Measurements from ENCODE around the gene KCND2.

The KCND2 gene

DNA sequence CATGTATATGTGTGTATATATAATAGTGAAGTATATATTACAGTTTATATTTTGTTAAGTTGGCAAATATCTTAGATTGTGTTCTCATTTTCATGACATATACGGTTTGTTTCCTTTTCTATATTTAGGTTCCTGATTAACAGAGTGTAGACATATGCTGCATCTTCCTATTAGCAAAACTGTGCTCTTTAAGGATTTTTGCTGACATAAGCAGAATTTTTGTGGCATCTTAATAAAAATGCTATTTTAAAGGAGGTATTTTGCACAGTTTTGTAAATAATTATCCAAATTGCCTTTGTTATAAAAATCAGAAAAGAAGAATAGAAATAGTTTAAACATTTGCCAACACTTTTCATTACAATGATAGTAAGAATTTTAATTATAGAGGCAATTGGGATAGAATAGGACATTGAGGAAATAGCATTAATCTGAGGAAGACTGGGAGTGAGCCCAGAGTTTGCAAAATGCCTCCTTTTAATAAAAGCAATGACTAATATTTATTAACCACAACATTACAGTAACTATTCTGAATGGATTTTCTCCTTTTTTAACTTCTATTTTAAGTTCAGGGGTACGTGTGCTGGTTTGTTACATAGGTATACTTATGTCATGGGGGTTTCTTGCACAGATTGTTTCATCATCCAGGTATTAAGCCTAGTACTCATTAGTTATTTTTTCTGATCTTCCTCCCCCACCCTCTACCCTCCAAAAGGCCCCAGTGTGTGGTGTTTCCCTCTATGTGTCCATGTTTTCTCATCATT lies 38.2 kb downstream of the KCND2 start:
- no peak for DNase-seq

DNA sequence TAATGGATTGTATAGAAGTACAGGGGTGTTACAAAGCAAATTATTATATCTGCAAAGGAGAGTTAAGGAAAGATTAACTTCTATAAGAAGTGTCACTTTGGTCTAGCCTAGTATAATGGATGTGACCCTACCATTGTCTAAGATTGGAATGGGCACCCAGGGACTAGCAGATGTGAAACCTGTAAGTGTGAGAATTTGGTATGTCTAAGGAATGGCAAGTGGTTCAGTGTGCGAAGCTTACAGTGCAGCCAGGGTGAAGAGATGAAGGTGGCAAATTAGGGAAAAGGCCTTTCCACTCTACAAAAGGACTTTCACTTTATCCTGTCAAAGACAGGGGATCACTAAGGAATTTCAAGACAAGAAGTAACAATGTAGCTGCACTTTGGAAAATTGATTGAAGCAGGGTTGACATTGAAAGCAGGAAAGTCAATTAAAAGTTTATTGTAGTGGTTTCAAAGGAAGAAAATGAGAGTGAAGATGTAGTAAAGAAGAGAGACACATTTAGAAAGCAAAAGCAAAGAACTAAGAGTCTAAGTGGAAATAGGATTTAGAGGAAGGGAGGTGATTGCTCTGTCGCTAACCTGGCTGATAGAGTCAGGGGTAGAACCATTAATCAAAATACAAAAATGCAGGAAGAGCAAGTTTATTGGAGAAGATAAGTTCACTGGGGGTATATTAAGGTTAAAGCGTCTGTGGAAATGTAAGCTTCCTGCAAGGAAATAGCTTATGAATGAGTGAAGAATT lies 47.4 kb downstream of the KCND2 start:
- no peak for DNase-seq

DNA sequence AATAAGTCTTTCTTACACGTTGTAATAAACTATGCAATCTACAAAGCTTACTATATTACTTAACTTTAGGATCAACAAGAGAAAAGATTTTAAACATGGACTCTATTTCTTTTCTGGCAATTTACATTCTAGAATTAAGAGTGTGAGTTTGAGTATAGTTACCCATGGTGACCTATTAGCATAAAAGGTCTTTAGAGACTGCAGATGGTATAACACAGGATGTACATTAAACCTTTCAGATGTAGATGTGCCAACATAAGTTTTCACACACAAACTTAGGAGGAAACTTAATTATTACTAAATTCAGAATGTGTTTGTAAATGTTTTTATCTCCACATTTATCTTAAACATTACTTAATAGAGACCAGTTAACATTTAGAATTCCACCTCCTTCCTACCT lies 54.1 kb downstream of the KCND2 start:
- DNase-seq, result no peak

DNA sequence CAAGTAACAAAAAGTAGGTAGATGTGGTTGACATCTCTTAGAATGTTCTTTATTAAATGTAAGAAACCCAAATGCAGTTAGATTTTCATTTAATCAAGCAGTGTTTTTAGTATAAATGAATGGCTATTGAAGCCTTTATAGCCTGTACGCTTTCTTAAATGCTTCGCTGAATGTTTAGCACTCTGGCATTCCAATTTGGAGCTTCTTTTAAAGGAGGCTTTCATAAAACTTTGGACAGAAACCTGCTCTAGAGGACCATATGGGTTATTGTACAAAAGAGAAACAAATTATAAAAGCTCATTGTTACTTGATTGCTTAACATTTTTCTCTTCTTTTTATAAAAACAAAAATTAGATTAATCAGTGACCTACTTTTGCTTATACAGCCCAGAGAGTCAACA lies 59.5 kb downstream of the KCND2 start:
- DNase-seq, result no peak

DNA sequence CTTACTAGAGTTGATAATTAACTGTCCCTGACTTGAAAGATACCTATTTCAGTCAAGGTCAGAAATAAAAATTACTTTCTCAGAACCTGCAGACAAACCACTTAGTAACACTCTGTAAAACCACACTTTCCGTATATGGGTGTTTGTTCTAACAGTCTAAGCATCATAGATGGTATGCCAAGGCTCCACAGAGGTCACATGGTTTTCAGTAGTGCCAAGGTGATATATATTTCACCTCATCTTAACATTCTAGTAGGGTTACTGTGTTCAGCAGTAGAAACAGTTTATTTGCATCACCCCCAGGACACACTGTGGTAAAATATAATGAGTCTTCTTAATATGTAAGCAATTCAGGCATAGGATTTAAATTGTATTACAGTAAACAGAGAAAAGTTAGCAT lies 61.5 kb downstream of the KCND2 start:
- no peak for DNase-seq

DNA sequence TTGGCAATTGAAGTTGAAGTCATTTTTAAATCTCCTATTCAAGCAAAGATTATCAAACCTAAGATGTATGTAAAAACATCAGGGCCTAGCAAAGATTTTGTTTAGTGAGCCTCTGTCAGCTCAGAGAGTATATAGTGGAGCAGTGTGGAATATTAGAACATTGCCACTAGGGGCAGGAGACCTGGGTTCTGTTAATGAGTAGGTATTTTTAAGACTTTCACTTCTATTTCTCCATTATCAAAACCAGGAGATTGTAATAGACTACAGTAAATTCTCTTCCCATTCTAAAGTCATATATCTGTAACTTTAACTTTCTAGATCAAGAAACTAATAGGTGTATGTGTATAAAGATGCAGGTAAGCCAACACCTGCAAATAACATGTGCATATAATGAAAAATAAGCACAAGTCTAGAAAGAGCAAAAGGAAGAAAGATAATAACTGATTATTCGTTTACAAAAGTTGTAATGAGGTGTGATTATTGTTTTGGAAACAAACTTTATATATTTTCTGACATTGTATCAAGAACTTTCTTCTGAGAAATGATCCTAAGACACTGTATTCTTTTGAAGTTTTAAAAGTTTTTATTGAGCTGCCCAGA lies 64.4 kb downstream of the KCND2 start:
- DNase-seq, result no peak

DNA sequence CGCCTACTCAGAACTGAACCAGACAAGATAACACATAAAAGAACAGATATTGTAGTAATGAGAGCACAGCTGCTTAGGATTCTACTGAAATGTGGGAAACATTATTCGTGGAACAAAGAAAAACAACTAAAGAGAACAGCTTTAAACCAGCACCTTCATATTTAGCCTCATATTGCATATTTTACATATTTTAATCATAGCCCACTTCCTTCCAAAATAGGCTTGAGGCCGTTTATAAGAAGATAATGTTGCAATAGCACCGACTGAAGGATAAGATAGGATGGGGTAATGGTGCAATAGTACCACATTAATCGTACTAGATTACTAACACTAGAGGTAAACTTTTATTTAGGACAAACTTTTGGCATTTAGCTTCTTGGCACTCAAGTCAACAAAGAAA lies 71.3 kb downstream of the KCND2 start:
- no peak for DNase-seq

DNA sequence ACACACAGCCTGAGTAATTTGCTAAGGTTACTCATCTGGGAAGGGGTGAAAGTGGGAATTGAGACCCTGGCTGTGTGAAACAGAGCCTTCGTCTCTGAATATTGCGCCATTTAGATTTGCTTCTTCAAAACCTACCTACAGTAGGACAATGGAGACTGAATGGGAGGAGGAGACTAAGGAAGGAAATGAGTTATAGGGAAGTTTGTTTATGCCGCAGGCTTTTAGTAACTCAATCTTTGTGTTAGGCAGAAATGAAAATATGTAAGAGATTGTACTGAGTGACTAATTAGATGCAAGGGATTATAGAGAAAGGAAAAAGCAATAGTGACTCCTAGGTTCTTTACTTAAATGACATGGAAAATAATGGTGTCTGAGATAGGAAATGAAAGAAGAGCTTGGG lies 80.2 kb downstream of the KCND2 start:
- no peak for DNase-seq

DNA sequence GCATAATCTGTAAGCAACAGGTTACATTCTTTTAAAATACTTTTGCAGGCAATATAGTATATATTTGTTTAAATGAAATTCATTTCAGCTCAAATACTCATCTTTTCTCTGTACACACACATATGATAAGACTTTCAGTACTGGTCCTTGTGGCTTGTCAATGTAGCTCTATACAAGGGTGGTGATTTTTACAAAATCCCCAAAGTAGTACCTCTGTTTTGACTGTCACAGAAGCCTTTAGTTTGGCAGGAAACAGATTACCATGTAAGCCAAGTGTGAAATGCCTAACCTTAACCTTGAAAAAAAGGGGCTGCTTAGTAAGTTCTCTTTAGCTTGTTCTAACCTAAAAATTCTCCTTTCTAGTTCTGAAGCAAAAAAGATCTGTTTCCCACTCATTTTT lies 87.9 kb downstream of the KCND2 start:
- DNase-seq, result no peak

DNA sequence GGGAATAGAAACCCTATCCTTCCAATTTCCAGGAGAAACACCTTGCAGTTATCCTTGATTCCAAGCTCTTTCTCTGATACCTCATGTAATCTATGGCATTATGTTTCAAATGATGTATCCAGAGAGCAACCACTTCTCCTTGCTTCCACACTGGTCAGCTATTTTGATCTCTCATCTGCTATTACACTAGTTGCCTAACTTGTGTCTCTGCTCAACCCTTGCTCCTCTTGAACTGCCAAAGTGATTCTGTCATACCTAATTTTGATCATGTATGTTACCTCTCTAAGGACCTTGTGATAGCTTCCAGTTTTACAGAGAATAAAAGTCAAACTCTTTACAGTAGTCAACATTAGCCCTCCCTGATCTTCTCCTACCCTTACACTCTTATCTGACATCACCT lies 90.4 kb downstream of the KCND2 start:
- no peak for DNase-seq

DNA sequence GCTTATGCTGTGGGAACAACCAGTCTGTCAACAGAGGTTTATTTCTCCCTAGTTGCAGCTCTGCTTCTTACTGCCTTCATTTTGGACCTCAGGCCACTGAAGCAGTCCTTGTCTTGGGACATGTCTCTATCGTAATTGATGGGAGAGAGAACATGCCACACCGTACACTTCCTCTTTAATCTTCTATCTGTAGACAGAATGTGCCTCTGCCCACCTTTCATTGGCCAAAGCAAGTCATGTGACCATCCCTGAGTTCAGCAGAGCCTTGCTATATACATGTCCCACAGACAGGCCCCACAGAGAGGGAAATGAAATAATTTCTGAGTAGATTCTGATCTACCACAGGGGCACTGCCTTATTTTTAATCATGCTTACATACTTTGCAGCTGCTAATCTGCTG lies 98.0 kb downstream of the KCND2 start:
- DNase-seq, result no peak

DNA sequence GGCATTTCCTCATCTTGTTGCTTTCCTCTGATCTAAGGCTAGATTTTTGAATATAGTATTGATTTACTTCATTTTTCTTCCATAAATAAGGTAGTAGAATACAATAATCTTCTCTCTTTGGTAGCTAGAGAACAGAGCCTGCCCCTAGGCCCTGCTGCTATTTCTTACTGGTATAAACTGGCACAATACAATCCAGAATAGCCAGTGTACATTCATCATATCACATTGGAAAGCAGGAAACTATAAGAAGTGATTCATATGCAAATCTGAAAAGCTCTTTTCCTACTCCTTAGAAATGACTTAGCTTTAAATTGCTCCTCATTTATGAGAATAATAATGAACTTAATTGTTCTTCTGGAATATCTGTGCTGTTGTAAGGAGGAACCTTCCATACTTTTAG lies 100.2 kb downstream of the KCND2 start:
- no peak for DNase-seq

DNA sequence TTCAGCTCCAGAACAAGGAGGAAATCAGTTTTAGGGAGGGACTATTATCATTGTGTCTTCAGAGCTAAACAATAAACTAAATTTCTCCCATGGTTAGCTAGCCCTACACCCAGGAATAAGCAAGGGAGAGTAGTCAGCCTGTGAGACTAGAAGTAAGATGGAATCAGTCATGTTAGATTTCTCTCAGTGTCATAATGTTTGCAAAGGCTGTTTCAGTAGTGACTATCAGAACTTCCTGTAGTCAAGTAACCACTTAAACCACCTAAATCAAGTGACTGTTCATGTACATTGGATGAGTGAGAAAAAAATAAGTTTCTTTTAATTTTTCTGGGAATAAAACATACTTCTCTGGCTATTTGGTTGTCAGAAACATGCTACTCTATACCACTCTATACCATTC lies 121.6 kb downstream of the KCND2 start:
- DNase-seq, result no peak

DNA sequence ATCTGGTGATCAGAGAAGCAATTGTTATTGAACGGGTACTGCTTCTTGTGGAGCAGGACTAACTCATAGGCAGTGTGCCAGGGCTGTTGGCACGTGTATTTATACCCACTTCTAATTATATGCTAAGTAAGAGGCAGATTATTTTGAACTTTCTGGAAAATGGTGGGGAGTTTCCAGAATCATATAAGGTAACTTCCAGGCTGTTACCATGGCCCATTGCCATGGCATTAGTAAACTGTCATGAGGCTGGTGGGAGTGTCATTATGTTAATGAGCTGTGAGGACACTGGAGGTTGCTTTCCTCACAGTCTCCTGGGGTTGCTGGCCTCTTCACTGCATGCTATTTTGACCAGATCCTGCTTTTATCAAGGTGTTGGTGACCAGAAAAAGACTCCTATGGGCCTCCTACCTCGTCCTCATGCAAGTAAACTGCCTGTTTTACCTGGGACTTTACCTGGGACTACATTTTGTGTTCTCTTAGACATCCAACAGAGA lies 122.6 kb downstream of the KCND2 start:
- no peak for DNase-seq

DNA sequence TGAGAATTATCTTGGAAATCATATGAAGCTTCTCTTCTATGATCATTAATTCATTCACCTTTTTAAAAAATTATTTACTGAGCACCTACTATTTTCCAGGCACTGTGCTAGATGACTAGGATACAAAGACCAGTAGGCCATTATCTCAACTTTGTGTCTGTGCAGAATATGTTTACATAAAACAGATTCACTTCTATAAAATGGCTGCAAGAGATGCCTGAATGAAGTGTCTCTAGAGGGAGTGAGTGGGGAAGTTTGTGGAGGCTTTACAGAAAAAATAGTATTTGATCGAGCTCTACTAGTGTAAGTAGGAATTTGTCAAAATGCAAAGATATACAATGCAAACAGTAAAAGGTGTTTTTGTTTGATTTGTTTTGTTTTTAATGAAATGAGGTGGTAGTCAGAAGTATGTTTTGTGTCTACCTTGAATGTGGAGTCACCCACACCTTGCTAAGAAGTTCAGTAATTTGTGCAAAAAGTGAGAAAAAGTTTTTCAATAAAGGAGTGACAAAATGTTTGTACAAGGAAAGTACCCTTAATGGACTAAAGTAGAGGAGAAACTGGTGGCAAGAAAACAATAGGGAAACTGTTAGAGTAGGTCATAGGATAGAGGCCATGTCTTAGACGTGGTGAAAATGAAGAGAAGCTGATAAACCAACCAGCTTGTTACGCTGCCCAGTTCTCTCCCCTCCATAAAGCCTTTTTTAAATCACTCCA lies 125.5 kb downstream of the KCND2 start:
- DNase-seq, result no peak

DNA sequence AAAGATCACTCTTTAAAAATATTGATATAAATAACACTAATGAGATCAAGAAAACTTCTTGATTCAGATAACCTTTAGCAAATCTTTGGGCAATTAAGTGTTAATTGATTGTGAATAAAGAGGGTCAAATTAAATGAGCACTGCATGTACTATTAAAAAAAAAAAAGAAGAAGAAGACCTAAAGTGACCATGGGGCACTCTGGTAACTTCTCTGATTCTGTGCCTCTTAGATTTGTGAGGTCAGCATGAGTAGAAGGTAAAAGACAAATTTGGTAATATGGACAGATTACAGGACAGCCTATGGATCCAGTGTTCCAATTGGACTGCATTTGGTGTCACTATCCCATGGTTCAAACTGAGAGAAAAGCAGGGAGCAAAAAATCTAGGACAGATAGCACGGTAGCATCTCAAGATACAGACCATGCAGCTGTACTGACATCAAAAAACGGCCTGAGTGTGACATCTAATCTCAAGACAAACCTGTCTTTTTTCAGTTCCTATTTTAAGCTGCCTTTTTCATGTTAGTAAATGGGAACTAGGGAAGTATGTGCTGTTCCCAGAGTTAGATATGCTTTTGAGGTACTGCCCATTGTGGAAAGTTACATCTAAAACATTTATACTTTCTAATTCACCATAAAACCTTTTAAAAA lies 128.0 kb downstream of the KCND2 start:
- no peak for DNase-seq

DNA sequence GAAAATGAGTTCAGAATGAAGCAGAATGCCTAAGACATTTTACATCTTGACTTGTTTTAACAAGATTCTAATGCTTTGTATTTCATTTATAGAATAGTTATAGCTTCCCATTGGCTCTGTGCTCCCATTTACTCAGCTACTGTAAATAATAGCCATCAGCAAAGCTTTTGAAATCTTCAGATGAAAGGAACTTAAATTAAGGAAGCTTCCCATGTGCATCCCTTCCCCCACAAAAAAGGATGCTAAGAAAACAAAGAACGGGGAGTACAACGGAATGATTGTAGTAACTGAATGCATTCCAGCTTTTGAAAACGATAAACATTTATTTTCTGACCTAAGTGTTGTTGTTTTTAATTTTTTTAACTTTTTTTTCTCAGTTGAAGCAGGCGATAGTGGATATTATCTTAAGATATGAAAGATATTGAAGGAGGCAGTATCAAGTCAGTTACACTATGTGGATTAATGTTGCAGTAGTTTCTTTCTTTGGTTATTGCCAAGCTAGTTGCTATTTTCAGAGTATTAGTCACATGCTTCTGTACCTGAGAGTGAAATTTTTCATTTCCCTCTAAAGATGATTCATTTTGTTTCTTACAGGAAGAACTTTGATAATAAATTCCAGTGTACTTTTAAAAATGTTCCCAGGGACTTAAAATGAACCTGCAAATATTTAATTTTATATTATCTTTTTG lies 129.2 kb downstream of the KCND2 start:
- DNase-seq, result no peak

DNA sequence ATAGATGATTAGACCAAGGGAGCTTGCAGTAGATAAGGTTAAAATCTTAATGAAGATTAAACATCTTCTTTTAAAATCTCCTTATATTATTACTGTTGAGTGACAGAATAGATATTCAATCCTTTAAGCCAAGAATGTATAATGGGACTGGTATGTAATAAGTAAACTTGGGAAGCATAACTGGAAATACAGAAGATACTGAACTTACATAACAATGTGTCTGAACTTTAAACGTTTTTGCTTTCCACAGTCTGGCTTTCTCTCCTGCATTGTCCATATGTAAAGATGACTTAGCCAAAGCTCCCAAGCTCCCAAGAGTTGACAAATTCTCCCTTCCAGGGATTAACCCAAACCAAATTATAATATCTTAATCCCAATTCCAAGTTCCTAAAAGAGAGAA lies 129.8 kb downstream of the KCND2 start:
- no peak for DNase-seq

DNA sequence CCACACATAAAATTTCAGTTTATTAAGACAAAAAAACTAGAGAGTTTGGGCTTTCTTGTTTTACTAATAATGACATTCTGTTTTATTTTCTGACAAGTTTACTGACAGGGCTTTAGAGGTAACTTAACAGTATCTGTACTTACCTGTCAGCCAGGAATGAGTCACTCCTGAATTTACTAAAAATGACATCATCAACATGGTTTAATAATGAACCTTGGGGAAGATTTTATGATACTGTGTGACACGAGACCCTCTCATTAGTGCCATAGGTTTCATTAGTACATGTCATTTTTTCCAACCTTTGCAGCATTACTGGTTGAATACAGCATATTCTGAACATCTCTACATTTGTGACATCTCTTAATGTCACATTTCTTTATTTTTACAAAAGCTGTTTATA lies 131.1 kb downstream of the KCND2 start:
- DNase-seq, result no peak

DNA sequence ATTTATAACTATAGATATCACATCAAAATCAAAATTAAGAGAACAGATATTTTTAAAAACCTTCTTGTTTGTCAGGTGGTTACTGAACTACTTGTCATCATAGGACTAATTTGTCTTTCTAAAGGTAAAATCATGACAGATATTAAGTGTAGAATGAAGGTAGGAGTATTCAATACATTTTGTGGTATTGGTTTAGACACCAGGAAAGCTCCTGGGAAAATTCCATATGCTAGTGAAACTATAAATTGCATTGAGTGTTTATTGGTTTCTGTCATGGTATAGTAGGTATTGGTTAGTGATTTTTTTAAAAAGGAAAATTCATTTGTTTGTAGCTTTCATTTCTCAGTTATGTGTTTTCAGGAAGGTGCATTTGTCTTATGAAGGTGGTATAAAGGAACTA lies 132.7 kb downstream of the KCND2 start:
- no peak for DNase-seq

DNA sequence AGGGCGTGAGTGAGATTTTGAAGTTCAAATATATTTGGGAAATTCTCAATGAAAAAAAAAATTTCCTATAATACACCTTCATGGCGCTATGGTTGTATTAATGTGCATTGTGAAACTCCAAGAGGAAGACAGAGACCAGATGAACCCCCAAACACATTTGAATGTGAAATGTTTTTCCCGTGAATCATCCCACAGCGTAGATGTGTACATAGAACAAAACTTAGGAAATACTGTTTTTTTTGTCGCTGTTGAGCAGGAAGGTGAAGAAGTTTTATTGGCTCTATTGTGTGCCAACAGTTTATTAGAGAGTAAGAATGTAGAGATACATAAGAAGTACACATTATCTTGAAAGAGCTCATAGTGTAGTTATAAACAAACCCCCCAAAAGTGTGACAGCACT lies 134.0 kb downstream of the KCND2 start:
- no peak for DNase-seq
